ENCODE measurements around the gene ABI3BP.

ABI3BP gene

DNA sequence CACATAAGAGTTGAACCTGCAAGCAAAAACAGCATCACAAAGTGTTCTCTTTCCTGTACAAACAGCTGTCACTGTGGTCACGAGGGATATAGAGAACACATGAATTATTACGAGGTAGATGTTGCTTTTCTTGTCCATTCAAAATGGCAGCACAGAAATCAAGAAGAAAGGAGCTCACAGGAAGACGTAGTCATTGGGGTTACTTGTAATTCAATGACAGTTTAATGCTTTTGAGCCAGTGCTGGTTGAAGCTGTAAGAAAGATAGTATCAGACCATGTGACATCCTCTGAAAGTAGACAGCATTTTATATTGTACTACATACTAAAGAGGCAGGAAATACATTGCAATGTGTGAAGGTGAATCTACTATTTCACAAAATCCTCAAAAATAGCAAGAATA lies 140.4 kb downstream of the ABI3BP start:
- DNase-seq (ENCODE audit: low read depth), result no peak
- TF ChIP-seq, protein P1, sequence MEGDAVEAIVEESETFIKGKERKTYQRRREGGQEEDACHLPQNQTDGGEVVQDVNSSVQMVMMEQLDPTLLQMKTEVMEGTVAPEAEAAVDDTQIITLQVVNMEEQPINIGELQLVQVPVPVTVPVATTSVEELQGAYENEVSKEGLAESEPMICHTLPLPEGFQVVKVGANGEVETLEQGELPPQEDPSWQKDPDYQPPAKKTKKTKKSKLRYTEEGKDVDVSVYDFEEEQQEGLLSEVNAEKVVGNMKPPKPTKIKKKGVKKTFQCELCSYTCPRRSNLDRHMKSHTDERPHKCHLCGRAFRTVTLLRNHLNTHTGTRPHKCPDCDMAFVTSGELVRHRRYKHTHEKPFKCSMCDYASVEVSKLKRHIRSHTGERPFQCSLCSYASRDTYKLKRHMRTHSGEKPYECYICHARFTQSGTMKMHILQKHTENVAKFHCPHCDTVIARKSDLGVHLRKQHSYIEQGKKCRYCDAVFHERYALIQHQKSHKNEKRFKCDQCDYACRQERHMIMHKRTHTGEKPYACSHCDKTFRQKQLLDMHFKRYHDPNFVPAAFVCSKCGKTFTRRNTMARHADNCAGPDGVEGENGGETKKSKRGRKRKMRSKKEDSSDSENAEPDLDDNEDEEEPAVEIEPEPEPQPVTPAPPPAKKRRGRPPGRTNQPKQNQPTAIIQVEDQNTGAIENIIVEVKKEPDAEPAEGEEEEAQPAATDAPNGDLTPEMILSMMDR (IDR thresholded peaks at IDR 0.05; ENCODE audit: insufficient read depth, low read depth, low read length, missing control alignments), result no peak

DNA sequence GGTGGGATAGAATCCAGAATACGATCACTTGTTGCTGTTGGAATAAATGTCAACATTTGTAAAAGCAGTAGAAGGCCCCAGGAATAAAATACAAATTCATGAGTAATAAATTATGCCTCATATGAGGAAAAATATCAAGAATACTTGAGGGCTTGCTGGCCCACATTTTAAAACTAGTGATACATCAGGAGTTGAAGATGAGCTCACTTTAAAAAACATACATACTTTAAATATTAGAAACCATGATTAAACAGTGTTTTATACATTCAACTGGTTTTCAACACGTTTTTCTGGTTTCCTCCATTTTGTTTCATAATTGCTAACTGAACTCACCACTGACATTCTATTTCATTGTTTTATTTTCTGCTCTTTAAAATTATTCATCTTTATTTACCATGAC lies 142.5 kb downstream of the ABI3BP start:
- TF ChIP-seq, protein P1 (IDR thresholded peaks at IDR 0.05; ENCODE audit: insufficient read depth, low read depth, low read length, missing control alignments), result no peak
- H3K4me3 ChIP-seq (ENCODE audit: low read length), result no peak overlapping the region
- peak; percentile 66 for DNase-seq (ENCODE audit: low read depth)

More for the DNA sequence above, 140.4 kb downstream of the ABI3BP start:
- H3K4me3 ChIP-seq (ENCODE audit: low read length), result no peak overlapping the region

DNA sequence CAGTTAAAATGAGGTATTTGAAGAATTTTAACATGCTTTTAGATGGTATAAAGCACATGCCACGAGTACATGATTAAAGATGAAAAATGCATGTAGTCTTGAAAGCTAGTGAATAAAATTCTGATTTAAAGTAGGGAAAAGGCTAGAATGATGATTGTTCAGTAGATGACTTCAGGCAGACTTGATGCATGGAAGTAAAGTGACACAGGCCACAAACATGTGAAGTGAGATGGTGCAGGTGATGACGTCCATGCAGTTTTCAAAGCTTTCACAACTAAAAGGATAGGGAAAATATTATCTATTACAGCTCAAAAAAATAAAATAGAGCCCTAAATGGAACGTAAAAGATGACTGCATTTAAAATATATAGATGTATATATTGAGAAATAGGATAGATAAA lies 143.1 kb downstream of the ABI3BP start:
- TF ChIP-seq, protein P1 (IDR thresholded peaks at IDR 0.05; ENCODE audit: insufficient read depth, low read depth, low read length, missing control alignments), result no peak
- H3K4me3 ChIP-seq (ENCODE audit: low read length), result no peak overlapping the region
- DNase-seq (ENCODE audit: low read depth), result no peak

DNA sequence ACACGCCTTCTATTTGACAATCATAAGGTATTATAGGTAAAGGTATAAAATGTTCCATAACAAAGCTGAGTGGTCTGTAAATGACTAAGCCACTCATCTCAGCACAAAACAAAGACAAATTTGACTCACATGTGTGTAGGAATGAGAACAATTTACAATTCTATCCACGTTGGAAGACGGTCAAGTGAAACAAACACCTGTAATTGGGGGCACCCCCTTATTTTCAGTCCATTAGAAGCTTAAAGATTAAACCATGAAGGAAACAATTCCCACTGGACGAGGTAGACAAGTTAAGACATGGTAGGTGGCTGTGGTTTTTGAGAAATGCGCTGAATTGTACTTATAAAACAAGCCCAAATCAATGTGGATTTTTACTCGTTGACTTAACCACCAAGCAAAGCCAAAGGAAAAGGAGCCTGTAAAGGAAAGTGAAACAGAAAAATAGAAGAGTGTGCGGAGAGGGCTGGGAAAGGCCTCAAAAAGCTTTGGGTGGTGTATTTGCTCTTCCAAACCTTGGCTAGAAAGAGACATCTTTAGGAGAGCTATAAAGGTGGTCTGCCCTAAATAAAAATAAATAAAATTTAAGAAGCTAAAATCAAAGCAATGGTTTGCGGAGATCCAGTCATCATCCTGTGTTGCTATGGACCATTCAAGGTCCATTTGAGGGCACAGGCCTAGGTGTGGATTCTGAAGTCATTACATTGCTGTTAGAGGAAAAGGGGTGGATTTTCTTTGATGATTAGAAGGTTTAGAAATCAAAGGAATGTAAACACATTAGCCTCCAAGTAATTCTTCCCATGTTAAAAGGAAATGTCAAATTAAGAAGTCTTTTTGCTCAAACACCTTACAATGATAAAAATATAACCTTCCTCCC lies 148.9 kb downstream of the ABI3BP start:
- DNase-seq (ENCODE audit: low read depth), result peak; percentile 71
- TF ChIP-seq, protein P1 (IDR thresholded peaks at IDR 0.05; ENCODE audit: insufficient read depth, low read depth, low read length, missing control alignments), result no peak
- no peak overlapping the region for H3K4me3 ChIP-seq (ENCODE audit: low read length)

DNA sequence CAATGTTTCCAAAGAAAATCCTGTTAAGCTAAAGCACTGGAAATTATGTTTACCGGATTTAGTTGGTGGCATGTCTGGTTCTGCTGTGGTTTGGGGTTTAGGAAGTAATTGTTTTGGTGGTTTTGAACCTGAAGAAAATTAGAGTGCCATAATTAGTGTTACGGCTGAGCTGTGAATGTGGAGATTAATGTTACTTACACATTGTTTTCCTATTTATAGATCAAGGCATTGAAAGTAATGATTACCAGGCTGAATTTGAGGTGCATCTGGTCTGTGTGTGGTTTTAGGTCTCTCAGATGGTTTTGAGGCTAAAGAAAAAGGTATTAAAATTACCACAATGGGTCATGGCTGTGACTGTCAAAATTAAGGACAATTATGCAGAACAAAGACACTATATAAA lies 155.1 kb downstream of the ABI3BP start:
- DNase-seq (ENCODE audit: low read depth), result no peak
- H3K4me3 ChIP-seq (ENCODE audit: low read length), result no peak overlapping the region
- TF ChIP-seq, protein P1 (IDR thresholded peaks at IDR 0.05; ENCODE audit: insufficient read depth, low read depth, low read length, missing control alignments), result no peak

DNA sequence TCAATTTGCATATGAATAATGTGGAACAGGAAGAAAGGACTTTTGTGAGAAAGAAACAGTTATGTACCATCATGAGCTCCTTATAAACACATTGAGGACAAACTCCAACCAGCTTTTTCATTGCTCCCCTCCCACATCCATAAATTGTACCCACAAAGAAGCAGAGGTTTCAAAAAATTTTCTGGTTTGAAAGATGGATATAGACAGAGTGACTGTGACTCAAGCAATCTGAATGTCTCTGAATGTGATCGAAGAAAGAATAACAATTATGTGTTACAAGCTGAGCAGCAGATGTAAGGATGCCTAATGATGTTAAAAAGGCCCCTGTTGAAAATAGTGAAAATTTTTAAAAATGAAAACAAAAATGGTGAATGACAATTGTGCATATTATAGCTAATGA lies 156.6 kb downstream of the ABI3BP start:
- TF ChIP-seq, protein P1 (IDR thresholded peaks at IDR 0.05; ENCODE audit: insufficient read depth, low read depth, low read length, missing control alignments), result no peak
- DNase-seq (ENCODE audit: low read depth), result no peak

DNA sequence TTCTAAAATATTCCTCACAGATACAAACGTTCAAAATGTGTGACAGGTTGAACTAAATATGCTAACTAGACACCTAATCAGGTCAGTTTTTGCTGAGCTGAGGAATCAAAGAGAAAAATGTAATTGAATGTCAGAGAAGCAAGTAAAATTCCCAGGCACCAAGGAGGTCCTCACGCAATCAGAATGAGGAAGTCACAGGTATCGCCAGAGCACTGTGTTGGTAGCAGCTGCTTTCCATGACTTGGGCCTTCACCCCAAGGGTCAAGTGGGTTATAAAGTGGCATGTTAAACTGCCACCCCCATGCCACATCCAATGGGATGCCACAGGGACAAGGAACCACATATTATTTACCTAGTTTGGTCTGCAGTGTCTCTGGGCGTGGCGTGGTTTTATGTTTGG lies 158.9 kb downstream of the ABI3BP start:
- no peak overlapping the region for H3K4me3 ChIP-seq (ENCODE audit: low read length)
- no peak for DNase-seq (ENCODE audit: low read depth)
- TF ChIP-seq, protein P1 (IDR thresholded peaks at IDR 0.05; ENCODE audit: insufficient read depth, low read depth, low read length, missing control alignments), result no peak

More for the DNA sequence above, 156.6 kb downstream of the ABI3BP start:
- no peak overlapping the region for H3K4me3 ChIP-seq (ENCODE audit: low read length)

All from epithelial cell of esophagus (primary cell).